HepG2 (cell line): ENCODE results near the gene TMEM267. TPM values are rescaled to one million over a fixed set of nuclear protein-coding genes. Genes with fewer than 3 reads are reported as not detected.

Experiments
- ATAC-seq: fragments of 200-7000 bp; cut with Tn5 transposase; 3 replicates; pipeline ENCODE4 v1.9.1; 2020; ENCODE audit warnings: mild to moderate bottlenecking, moderate library complexity
- BruUV-seq: library from RNA; stranded (reverse); fragments of 400-500 nt; replicated peaks from 2 replicates; lab custom pipeline; 2021; lab: Mats Ljungman, UMichigan
- CTCF ChIA-PET: fragments of 300-600 bp; formaldehyde crosslinking; extraction: SDS; loops from one replicate; lab custom pipeline; 2021; ENCODE audit warnings: low total read pairs, inconsistent platforms, low intra/inter-chr PET ratio; lab: Yijun Ruan, JAX
- POLR2A ChIA-PET: fragments of 350-600 bp; sonication (Branson Sonifier 250); formaldehyde crosslinking; loops from one replicate; lab custom pipeline; 2020; ENCODE audit warnings: antibody characterized with exemption, inconsistent platforms; lab: Yijun Ruan, JAX
- DNase-seq: peaks from one replicate; pipeline ENCODE4 v3.0.0-alpha.2; 2015; ENCODE audit warnings: low spot score
- FAIRE-seq: peaks from 3 replicates; lab custom pipeline; 2011; peaks lifted over from hg19 to GRCh38; lab: Jason Lieb, UNC
- H2AFZ ChIP-seq: one replicate; pipeline ENCODE4 v1.6.1; 2011; ENCODE audit warnings: low read length, inconsistent platforms
- H3K27ac ChIP-seq: fragments of 300-600 bp; 3 replicates; pipeline ENCODE4 v1.8.0; 2011; ENCODE audit warnings: mixed run types, mild to moderate bottlenecking, mixed read lengths, low read length, inconsistent platforms; ENCODE audit not compliant: insufficient read depth; ENCODE audit errors: extremely low read length
- H3K27me3 ChIP-seq, 2 experiments: fragments of 200-600 bp in 1 of 2; 2 replicates in 1 of 2; 3 replicates in 1 of 2; pipeline versions ENCODE4 v1.6.0 to v1.8.0; 2011; ENCODE audit warnings: low read length in 2 of 2, mild to moderate bottlenecking in 2 of 2, moderate library complexity in 2 of 2, inconsistent platforms in 1 of 2; ENCODE audit not compliant: insufficient read depth in 2 of 2, control insufficient read depth in 1 of 2
- H3K36me3 ChIP-seq, 2 experiments: fragments of 200-600 bp in 1 of 2; replicated peaks in 1 of 2; 2 replicates in 1 of 2; 3 replicates in 1 of 2; pipeline versions ENCODE4 v1.5.1 to v1.8.0; 2011; ENCODE audit warnings: low read length in 2 of 2, inconsistent platforms in 1 of 2; ENCODE audit not compliant: insufficient read depth in 2 of 2, control insufficient read depth in 1 of 2
- H3K4me1 ChIP-seq: 2 replicates; pipeline ENCODE4 v1.5.1; 2012; ENCODE audit warnings: low read length, inconsistent platforms; ENCODE audit not compliant: insufficient read depth
- H3K4me2 ChIP-seq: 2 replicates; pipeline ENCODE4 v1.6.0; 2011; ENCODE audit warnings: low read depth, low read length, inconsistent platforms
- H3K4me3 ChIP-seq, 3 experiments: fragments of 200-600 bp in 1 of 3; sonication (generic), shearing (Covaris generic) in 1 of 3; replicated peaks in 1 of 3; 2 replicates each; pipeline ENCODE4 v1.5.1; 2011 to 2016; ENCODE audit warnings: low read length in 3 of 3, inconsistent platforms in 2 of 3, low read depth in 2 of 3, mild to moderate bottlenecking in 2 of 3, control low read depth in 1 of 3, mixed read lengths in 1 of 3; ENCODE audit not compliant: insufficient read depth in 1 of 3
- H3K79me2 ChIP-seq: one replicate; pipeline ENCODE4 v1.6.1; 2011; ENCODE audit warnings: low read length, inconsistent platforms; ENCODE audit not compliant: insufficient read depth
- H3K9ac ChIP-seq: 2 replicates; pipeline ENCODE4 v1.6.0; 2011; ENCODE audit warnings: mild to moderate bottlenecking, low read depth, low read length, inconsistent platforms; ENCODE audit not compliant: insufficient read depth
- H3K9me3 ChIP-seq: 2 replicates; pipeline ENCODE4 v1.5.1; 2012; ENCODE audit warnings: mild to moderate bottlenecking, low read length
- H4K20me1 ChIP-seq: 2 replicates; pipeline ENCODE4 v1.6.0; 2011; ENCODE audit warnings: inconsistent platforms, mild to moderate bottlenecking, low read length, moderate library complexity; ENCODE audit not compliant: insufficient read depth
- ARHGAP35 ChIP-seq: sonication (generic); formaldehyde crosslinking; IDR thresholded peaks from 2 replicates; pipeline ENCODE4 v1.9.0; 2022; ENCODE audit warnings: mild to moderate bottlenecking, inconsistent platforms, moderate library complexity, missing genetic modification reagents, borderline replicate concordance
- BCL3 ChIP-seq: sonication (generic); formaldehyde crosslinking; IDR thresholded peaks from 2 replicates; pipeline ENCODE4 v1.5.1; 2020; ENCODE audit warnings: mild to moderate bottlenecking, missing genetic modification reagents, moderate library complexity
- DR1 ChIP-seq: sonication (generic); formaldehyde crosslinking; IDR thresholded peaks from 2 replicates; pipeline ENCODE4 v1.8.0; 2021; ENCODE audit warnings: mild to moderate bottlenecking, missing genetic modification reagents, inconsistent platforms
- ELF1 ChIP-seq: sonication (generic); formaldehyde crosslinking; IDR thresholded peaks from 2 replicates; pipeline ENCODE4 v1.4.0; 2020; ENCODE audit warnings: missing genetic modification reagents
- RBM22 ChIP-seq: fragments of 200-400 bp; formaldehyde crosslinking; optimal IDR thresholded peaks from 2 replicates; pipeline ENCODE3; 2017; ENCODE audit warnings: mild to moderate bottlenecking, low read length, moderate library complexity
- RORA ChIP-seq: sonication (generic); formaldehyde crosslinking; IDR thresholded peaks from 2 replicates; pipeline ENCODE4 v1.5.0; 2020; ENCODE audit warnings: mild to moderate bottlenecking, missing genetic modification reagents, moderate library complexity
- SCMH1 ChIP-seq: sonication (generic); formaldehyde crosslinking; IDR thresholded peaks from 2 replicates; pipeline ENCODE4 v1.9.0; 2021; ENCODE audit warnings: missing genetic modification reagents, mild to moderate bottlenecking, borderline replicate concordance
- SOX13 ChIP-seq, 3 experiments: fragments of 450-650 bp in 1 of 3; sonication (generic) in 1 of 3; formaldehyde crosslinking in 1 of 3; IDR thresholded peaks in 2 of 3; conservative IDR thresholded peaks in 1 of 3; 2 replicates each; pipeline versions ENCODE4 v1.5.0 to v1.6.1; 2016 to 2020; ENCODE audit warnings: antibody characterized with exemption in 1 of 3, mild to moderate bottlenecking in 1 of 3, missing compliant biosample characterization in 1 of 3, missing genetic modification reagents in 1 of 3, moderate library complexity in 1 of 3
- TEAD2 ChIP-seq: sonication (generic); formaldehyde crosslinking; IDR thresholded peaks from 2 replicates; pipeline ENCODE4 v1.9.0; 2021; ENCODE audit warnings: missing genetic modification reagents
- ZBTB20 ChIP-seq: sonication (generic); formaldehyde crosslinking; IDR thresholded peaks from 2 replicates; pipeline ENCODE4 v1.8.1; 2023; ENCODE audit warnings: missing genetic modification reagents, low read depth, mild to moderate bottlenecking, borderline replicate concordance
- ZBTB7B ChIP-seq: sonication (generic); formaldehyde crosslinking; IDR thresholded peaks from 2 replicates; pipeline ENCODE4 v1.4.0; 2020; ENCODE audit warnings: missing genetic modification reagents
- ZNF292 ChIP-seq: sonication (generic); formaldehyde crosslinking; IDR thresholded peaks from 2 replicates; pipeline ENCODE4 v1.8.1; 2022; ENCODE audit warnings: mild to moderate bottlenecking, low read depth, missing genetic modification reagents, borderline replicate concordance
- ZNF30 ChIP-seq: sonication (generic); formaldehyde crosslinking; IDR thresholded peaks from 2 replicates; pipeline ENCODE4 v1.5.0; 2020; ENCODE audit warnings: mild to moderate bottlenecking, missing genetic modification reagents
- ZNF790 ChIP-seq: sonication (generic); formaldehyde crosslinking; IDR thresholded peaks from 2 replicates; pipeline ENCODE4 v1.8.0; 2022; ENCODE audit warnings: missing genetic modification reagents, mild to moderate bottlenecking, borderline replicate concordance
- ZNF879 ChIP-seq: sonication (generic); formaldehyde crosslinking; IDR thresholded peaks from 2 replicates; pipeline ENCODE4 v1.8.1; 2023; ENCODE audit warnings: missing genetic modification reagents
- ZSCAN30 ChIP-seq: sonication (generic); formaldehyde crosslinking; IDR thresholded peaks from 2 replicates; pipeline ENCODE4 v1.5.0; 2020; ENCODE audit warnings: mild to moderate bottlenecking, missing genetic modification reagents
- WGBS: methylation state at CpG from one replicate; pipeline ENCODE4 v1.1.6; 2017; ENCODE audit warnings: low lambda C conversion rate; 5-methylcytosine and 5-hydroxymethylcytosine counted together
- in situ Hi-C: cut with HindIII; loops from 2 replicates; pipeline ENCODE4 v1.10.0; 2017; ENCODE audit warnings: low pct_unique_long_range_greater_than_20kb; ENCODE audit not compliant: extremely low pct_ligation_motif_present
- intact Hi-C: fragments of 100-400 bp; cut with micrococcal nuclease; formaldehyde crosslinking; loops from one replicate; pipeline ENCODE4 v1.10.0; 2022; ENCODE audit not compliant: unreplicated experiment
- polyA plus RNA-seq, 8 experiments: library from polyadenylated mRNA; depleted of rRNA in 3 of 8; stranded (reverse) in 7 of 8; unstranded in 1 of 8; fragments of >200 nt; fragmentation: Illumina TruSeq in 4 of 8; extraction: Trizol in 4 of 8; gene quantifications; 2 replicates each; pipeline versions ENCODE4 v1.2.1 to v1.2.3, GENCODE V29; 2011 to 2016; ENCODE audit warnings: low read depth in 4 of 8, missing spikeins in 1 of 8, mixed read lengths in 1 of 8; ENCODE audit not compliant: insufficient read depth in 1 of 8
- total RNA-seq, 5 experiments: library from RNA; depleted of rRNA; stranded (reverse); fragments of >200 nt; fragmentation: Illumina TruSeq; extraction: Trizol; gene quantifications; 2 replicates each; pipeline ENCODE4 v1.2.3, GENCODE V29; 2016; ENCODE audit warnings: low read depth in 1 of 5
- TF ChIP-seq, protein P1 (sequence below): IDR thresholded peaks from 2 replicates; pipeline ENCODE4 v1.6.1; 2016; ENCODE audit warnings: missing compliant biosample characterization, missing genetic modification reagents, borderline replicate concordance

Gene TMEM267
- total and polyA plus RNA-seq, 2 of the 13 experiments (the other 11 are each of a cell fraction or from before 2014, with no cell fraction given): 8.9 to 12.6 TPM

- no peak overlapping the region for H3K9ac ChIP-seq
- FAIRE-seq (no peak), ATAC-seq (no peak), DNase-seq (no peak)
- H4K20me1 ChIP-seq: no peaks in the 10 kb centered on the region
- CTCF ChIA-PET: no interaction called here
- no peak overlapping the region for H3K4me3 ChIP-seq
- BruUV-seq: no TSS peak
- no peak overlapping the region for H2AFZ ChIP-seq
- in situ Hi-C loops: no loop called here
- H3K4me2 ChIP-seq: no peak overlapping the region
- H3K9me3 ChIP-seq: no peaks in the 10 kb centered on the region
- POLR2A ChIA-PET: no interaction called here
- no peaks in the 10 kb centered on the region for H3K4me1 ChIP-seq
- intact Hi-C loops: no loop called here
- TF ChIP-seq SOX13 (IDR thresholded peaks at IDR 0.05): no peak
- TF ChIP-seq SOX13 (CRISPR knock-in tag; conservative IDR thresholded peaks at IDR 0.05 in 1 of 2, IDR thresholded peaks at IDR 0.05 in 1 of 2): no peak
- no peak for TF ChIP-seq ZBTB7B (CRISPR knock-in tag)
- peak; percentile 59 for TF ChIP-seq RBM22
- H3K27me3 ChIP-seq: no peaks in the 10 kb centered on the region
- no peaks in the 10 kb centered on the region for H3K79me2 ChIP-seq
- WGBS: 98% methylated on average over 2 of the region's 2 CpGs
- H3K27ac ChIP-seq: no peak overlapping the region
- H3K36me3 ChIP-seq: peaks cover 6 to 64% of the 10 kb centered on the region in 2 experiments
These were observed 47.0 kb upstream of the TMEM267 start for GRCh38 chr5:43530648-43531047.

- intact Hi-C loops (no loop called here), in situ Hi-C loops (no loop called here)
- no peak overlapping the region for H3K27ac ChIP-seq
- DNase-seq (no peak), ATAC-seq (peak; percentile 61), FAIRE-seq (no peak)
- ChIA-PET CTCF (no interaction called here), POLR2A (interaction anchor here (1.2 to 2.1 kb wide), 2 partner anchors 9 to 10 kb away, joined by 3 to 15 read pairs; partner anchors contain the start of gene C5orf34)
- no peak overlapping the region for H3K4me2 ChIP-seq
- H4K20me1 ChIP-seq: no peaks in the 10 kb centered on the region
- peaks cover 6% of the 10 kb centered on the region for H3K4me1 ChIP-seq
- H3K79me2 ChIP-seq: no peaks in the 10 kb centered on the region
- peaks cover 0 to 10% of the 10 kb centered on the region in 2 experiments; a peak in 2 of 5 replicates for H3K36me3 ChIP-seq
- H3K9me3 ChIP-seq: no peaks in the 10 kb centered on the region
- H3K27me3 ChIP-seq: no peaks in the 10 kb centered on the region
- H3K9ac ChIP-seq: no peak overlapping the region
- BruUV-seq: TSS peak; percentile 24
- no peak overlapping the region for H2AFZ ChIP-seq
- no peak overlapping the region for H3K4me3 ChIP-seq
- WGBS: 72% methylated on average over 2 of the region's 2 CpGs
- TF ChIP-seq ZNF790 (CRISPR knock-in tag): no peak
- TF ChIP-seq RORA (CRISPR knock-in tag): no peak
- TF ChIP-seq DR1: no peak
- no peak for TF ChIP-seq ARHGAP35 (CRISPR knock-in tag)
- no peak for TF ChIP-seq SCMH1 (CRISPR knock-in tag)
- TF ChIP-seq ELF1 (CRISPR knock-in tag): no peak
- TF ChIP-seq ZBTB20 (CRISPR knock-in tag): no peak
- TF ChIP-seq, protein P1, sequence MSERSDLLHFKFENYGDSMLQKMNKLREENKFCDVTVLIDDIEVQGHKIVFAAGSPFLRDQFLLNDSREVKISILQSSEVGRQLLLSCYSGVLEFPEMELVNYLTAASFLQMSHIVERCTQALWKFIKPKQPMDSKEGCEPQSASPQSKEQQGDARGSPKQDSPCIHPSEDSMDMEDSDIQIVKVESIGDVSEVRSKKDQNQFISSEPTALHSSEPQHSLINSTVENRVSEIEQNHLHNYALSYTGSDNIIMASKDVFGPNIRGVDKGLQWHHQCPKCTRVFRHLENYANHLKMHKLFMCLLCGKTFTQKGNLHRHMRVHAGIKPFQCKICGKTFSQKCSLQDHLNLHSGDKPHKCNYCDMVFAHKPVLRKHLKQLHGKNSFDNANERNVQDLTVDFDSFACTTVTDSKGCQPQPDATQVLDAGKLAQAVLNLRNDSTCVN: no peak
- TF ChIP-seq ZNF292: no peak
- TF ChIP-seq ZSCAN30 (CRISPR knock-in tag): no peak
- TF ChIP-seq ZNF30 (CRISPR knock-in tag): no peak
- TF ChIP-seq TEAD2 (CRISPR knock-in tag): no peak
- no peak for TF ChIP-seq ZNF879 (CRISPR knock-in tag)
- TF ChIP-seq BCL3 (CRISPR knock-in tag): no peak
These were observed 40.0 kb upstream of the TMEM267 start for GRCh38 chr5:43523662-43524072.
